OCI-LY1 (cell line): ENCODE measurements around the gene COP1.
"Not testable (repeated sequence)": the region's sequence is repeated elsewhere in the genome, so short reads cannot be mapped to it uniquely, and the experiment has no call there.

Source experiments
- H2AFZ ChIP-seq: fragments of 200-600 bp; sonication (generic), shearing (Covaris generic); 2 replicates; pipeline ENCODE4 v1.6.0; 2014; ENCODE audit warnings: antibody characterized with exemption, mild to moderate bottlenecking, low read length
- H3F3A ChIP-seq: fragments of 200-600 bp; sonication (generic), shearing (Covaris generic); 2 replicates; pipeline ENCODE4 v1.6.0; 2014; ENCODE audit warnings: mild to moderate bottlenecking, antibody characterized with exemption, low read length, moderate library complexity; ENCODE audit not compliant: insufficient read depth
- H3K27ac ChIP-seq: fragments of 200-600 bp; sonication (generic); 2 replicates; pipeline ENCODE4 v1.5.1; 2014; ENCODE audit warnings: low read length, mixed run types, mild to moderate bottlenecking, low read depth; ENCODE audit not compliant: poor library complexity, severe bottlenecking
- H3K27me3 ChIP-seq: fragments of 200-600 bp; sonication (generic); 2 replicates; pipeline ENCODE4 v1.6.0; 2014; ENCODE audit warnings: antibody characterized with exemption, mild to moderate bottlenecking, low read length, moderate library complexity; ENCODE audit not compliant: insufficient read depth
- H3K36me3 ChIP-seq: fragments of 200-600 bp; sonication (generic); 2 replicates; pipeline ENCODE4 v1.6.1; 2014; ENCODE audit warnings: mild to moderate bottlenecking, antibody characterized with exemption, low read length, moderate library complexity, mixed read lengths; ENCODE audit not compliant: insufficient read depth
- H3K4me1 ChIP-seq: fragments of 200-600 bp; sonication (generic); 2 replicates; pipeline ENCODE4 v1.5.1; 2014; ENCODE audit warnings: mild to moderate bottlenecking, low read length, moderate library complexity; ENCODE audit not compliant: insufficient read depth, severe bottlenecking
- H3K4me2 ChIP-seq: fragments of 200-600 bp; sonication (generic), shearing (Covaris generic); 2 replicates; pipeline ENCODE4 v1.6.1; 2014; ENCODE audit warnings: low read length
- H3K4me3 ChIP-seq: fragments of 200-600 bp; sonication (generic); 2 replicates; pipeline ENCODE4 v1.5.1; 2014; ENCODE audit warnings: low read length, low read depth, mild to moderate bottlenecking, mixed read lengths; ENCODE audit not compliant: poor library complexity, severe bottlenecking
- H3K79me2 ChIP-seq: fragments of 200-600 bp; shearing (Covaris generic); 2 replicates; pipeline ENCODE4 v1.6.1; 2016; ENCODE audit warnings: mixed run types, low read length, mixed read lengths; ENCODE audit not compliant: insufficient read depth
- H3K9ac ChIP-seq: fragments of 200-600 bp; sonication (generic), shearing (Covaris generic); 2 replicates; pipeline ENCODE4 v1.6.1; 2014; ENCODE audit warnings: mild to moderate bottlenecking, low read length, mixed read lengths
- H3K9me2 ChIP-seq: fragments of 200-600 bp; sonication (generic), shearing (Covaris generic); 2 replicates; pipeline ENCODE4 v1.6.1; 2014; ENCODE audit warnings: low read depth, mild to moderate bottlenecking, low read length, mixed read lengths
- H3K9me3 ChIP-seq: fragments of 200-600 bp; shearing (Covaris generic); 2 replicates; pipeline ENCODE4 v1.6.1; 2014; ENCODE audit warnings: low read length, mixed read lengths
- H4K20me1 ChIP-seq: fragments of 200-600 bp; sonication (generic), shearing (Covaris generic); 2 replicates; pipeline ENCODE4 v1.6.0; 2016; ENCODE audit warnings: mild to moderate bottlenecking, low read length; ENCODE audit not compliant: insufficient read depth
- EZH2 ChIP-seq: fragments of 200-600 bp; sonication (generic), shearing (Covaris generic); IDR thresholded peaks from 2 replicates; pipeline ENCODE4 v1.8.0; 2017; ENCODE audit warnings: borderline replicate concordance, mixed run types, mild to moderate bottlenecking, antibody characterized with exemption, low read length, moderate library complexity, mixed read lengths
- TF ChIP-seq, protein P1 (sequence below): fragments of 200-600 bp; sonication (generic), shearing (Covaris generic); IDR thresholded peaks from 2 replicates; pipeline ENCODE4 v1.5.1; 2017; ENCODE audit warnings: mild to moderate bottlenecking, antibody characterized with exemption, low read length, moderate library complexity, mixed read lengths

The COP1 gene

DNA sequence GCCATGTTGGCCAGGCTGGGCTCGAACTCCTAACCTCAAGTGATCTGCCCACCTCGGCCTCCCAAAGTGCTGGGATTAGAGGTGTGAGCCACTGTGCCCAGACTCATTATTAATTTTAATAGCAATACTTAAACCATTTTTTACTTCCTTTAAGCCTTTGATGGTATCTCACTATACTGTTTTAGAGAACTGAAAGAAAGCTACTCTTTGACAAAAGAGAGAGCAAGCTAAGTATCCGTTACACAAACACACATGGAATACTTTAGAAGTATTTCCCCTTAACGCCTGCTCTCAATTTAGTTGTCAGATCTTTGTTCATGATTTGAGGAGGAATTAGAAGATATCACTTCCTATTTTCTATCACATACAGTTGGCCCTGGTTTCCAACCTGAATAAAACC lies 189.4 kb downstream of the COP1 start:
- H3K9me2 ChIP-seq: no peaks in the 10 kb centered on the region
- TF ChIP-seq EZH2: no peak
- TF ChIP-seq, protein P1, sequence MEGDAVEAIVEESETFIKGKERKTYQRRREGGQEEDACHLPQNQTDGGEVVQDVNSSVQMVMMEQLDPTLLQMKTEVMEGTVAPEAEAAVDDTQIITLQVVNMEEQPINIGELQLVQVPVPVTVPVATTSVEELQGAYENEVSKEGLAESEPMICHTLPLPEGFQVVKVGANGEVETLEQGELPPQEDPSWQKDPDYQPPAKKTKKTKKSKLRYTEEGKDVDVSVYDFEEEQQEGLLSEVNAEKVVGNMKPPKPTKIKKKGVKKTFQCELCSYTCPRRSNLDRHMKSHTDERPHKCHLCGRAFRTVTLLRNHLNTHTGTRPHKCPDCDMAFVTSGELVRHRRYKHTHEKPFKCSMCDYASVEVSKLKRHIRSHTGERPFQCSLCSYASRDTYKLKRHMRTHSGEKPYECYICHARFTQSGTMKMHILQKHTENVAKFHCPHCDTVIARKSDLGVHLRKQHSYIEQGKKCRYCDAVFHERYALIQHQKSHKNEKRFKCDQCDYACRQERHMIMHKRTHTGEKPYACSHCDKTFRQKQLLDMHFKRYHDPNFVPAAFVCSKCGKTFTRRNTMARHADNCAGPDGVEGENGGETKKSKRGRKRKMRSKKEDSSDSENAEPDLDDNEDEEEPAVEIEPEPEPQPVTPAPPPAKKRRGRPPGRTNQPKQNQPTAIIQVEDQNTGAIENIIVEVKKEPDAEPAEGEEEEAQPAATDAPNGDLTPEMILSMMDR: no peak
- no peak overlapping the region for H3K9ac ChIP-seq
- no peak overlapping the region for H3K4me2 ChIP-seq
- no peaks in the 10 kb centered on the region for H3F3A ChIP-seq
- H3K36me3 ChIP-seq: peaks cover 17% of the 10 kb centered on the region
- H3K27ac ChIP-seq: no peak overlapping the region
- no peaks in the 10 kb centered on the region for H3K9me3 ChIP-seq
- H2AFZ ChIP-seq: no peak overlapping the region
- H3K4me3 ChIP-seq: no peak overlapping the region
- H3K27me3 ChIP-seq: no peaks in the 10 kb centered on the region
- H3K4me1 ChIP-seq: no peaks in the 10 kb centered on the region
- H3K79me2 ChIP-seq: no peaks in the 10 kb centered on the region
- no peaks in the 10 kb centered on the region for H4K20me1 ChIP-seq

DNA sequence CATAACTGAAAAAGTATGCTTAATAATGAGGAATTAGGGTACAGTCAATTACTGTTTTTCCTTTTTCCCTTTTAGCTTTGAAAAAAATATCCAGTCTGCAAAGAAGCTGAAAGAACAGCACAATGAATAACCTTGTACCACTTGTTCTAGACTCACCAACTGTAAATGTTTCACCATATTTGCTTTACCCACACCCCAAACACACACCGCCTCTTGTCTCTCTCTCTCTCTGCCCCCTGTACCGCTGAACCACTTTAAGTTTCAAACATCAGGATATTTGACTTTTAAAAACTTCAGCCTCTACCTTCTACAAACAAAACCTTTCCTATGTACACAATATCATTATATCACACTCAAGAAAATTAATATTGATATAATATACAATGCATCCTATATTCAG lies 197.1 kb downstream of the COP1 start:
- no peaks in the 10 kb centered on the region for H3K9me2 ChIP-seq
- no peaks in the 10 kb centered on the region for H3K79me2 ChIP-seq
- no peak overlapping the region for H3K27ac ChIP-seq
- H3K4me1 ChIP-seq: no peaks in the 10 kb centered on the region
- TF ChIP-seq, protein P1: no peak
- TF ChIP-seq EZH2: no peak
- no peaks in the 10 kb centered on the region for H3K27me3 ChIP-seq
- no peaks in the 10 kb centered on the region for H4K20me1 ChIP-seq
- no peak overlapping the region for H3K4me2 ChIP-seq
- H3K4me3 ChIP-seq: no peak overlapping the region
- no peak overlapping the region for H2AFZ ChIP-seq
- H3K9ac ChIP-seq: no peak overlapping the region
- H3K36me3 ChIP-seq: peaks cover 27% of the 10 kb centered on the region
- no peaks in the 10 kb centered on the region for H3K9me3 ChIP-seq
- H3F3A ChIP-seq: no peaks in the 10 kb centered on the region

DNA sequence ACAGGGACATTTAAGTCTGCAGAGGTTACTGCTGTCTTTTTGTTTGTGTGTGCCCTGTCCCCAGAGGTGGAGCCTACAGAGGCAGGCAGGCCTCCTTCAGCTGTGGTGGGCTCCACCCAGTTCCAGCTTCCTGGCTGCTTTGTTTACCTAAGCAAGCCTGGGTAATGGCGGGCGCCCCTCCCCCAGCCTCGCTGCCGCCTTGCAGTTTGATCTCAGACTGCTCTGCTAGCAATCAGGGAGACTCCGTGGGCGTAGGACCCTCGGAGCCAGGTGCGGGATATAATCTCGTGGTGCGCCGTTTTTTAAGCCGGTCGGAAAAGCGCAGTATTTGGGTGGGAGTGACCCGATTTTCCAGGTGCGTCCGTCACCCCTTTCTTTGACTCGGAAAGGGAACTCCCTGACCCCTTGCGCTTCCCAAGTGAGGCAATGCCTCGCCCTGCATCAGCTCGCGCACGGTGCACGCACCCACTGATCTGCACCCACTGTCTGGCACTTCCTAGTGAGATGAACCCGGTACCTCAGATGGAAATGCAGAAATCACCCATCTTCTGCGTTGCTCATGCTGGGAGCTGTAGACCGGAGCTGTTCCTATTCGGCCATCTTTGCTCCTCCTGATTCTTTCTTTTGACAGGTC lies 199.2 kb downstream of the COP1 start:
- not testable (repeated sequence) for H3K4me1 ChIP-seq, H3K9ac ChIP-seq, H2AFZ ChIP-seq

DNA sequence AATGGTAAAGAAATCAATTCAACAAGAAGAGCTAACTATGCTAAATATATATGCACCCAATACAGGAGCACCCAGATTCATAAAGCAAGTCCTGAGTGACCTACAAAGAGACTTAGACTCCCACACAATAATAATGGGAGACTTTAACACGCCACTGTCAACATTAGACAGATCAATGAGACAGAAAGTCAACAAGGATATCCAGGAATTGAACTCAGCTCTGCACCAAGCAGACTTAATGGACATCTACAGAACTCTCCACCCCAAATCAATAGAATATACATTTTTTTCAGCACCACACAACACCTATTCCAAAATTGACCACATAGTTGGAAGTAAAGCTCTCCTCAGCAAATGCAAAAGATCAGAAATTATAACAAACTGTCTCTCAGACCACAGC lies 212.4 kb downstream of the COP1 start:
- H3K9me3 ChIP-seq, H3K27ac ChIP-seq, H3K4me1 ChIP-seq, H3K4me3 ChIP-seq, H3K27me3 ChIP-seq, H2AFZ ChIP-seq, H3K36me3 ChIP-seq, H3K79me2 ChIP-seq, H3K4me2 ChIP-seq, H3F3A ChIP-seq, H4K20me1 ChIP-seq, H3K9me2 ChIP-seq, H3K9ac ChIP-seq: not testable (repeated sequence)

More for the DNA sequence above, 199.2 kb downstream of the COP1 start:
- H3K9me2 ChIP-seq, H3F3A ChIP-seq, H3K79me2 ChIP-seq, H3K27me3 ChIP-seq, H4K20me1 ChIP-seq, H3K4me3 ChIP-seq, H3K27ac ChIP-seq, H3K4me2 ChIP-seq, H3K9me3 ChIP-seq: not testable (repeated sequence)
- peaks cover 26% of the 10 kb centered on the region for H3K36me3 ChIP-seq

DNA sequence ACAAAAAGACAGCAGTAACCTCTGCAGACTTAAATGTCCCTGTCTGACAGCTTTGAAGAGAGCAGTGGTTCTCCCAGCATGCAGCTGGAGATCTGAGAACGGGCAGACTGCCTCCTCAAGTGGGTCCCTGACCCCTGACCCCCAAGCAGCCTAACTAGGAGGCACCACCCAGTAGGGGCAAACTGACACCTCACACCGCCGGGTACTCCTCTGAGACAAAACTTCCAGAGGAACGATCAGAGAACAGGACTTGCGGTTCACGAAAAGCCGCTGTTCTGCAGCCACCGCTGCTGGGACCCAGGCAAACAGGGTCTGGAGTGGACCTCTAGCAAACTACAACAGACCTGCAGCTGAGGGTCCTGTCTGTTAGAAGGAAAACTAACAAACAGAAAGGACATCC lies 214.3 kb downstream of the COP1 start:
- H3K4me3 ChIP-seq, H4K20me1 ChIP-seq, H3K4me1 ChIP-seq, H3K27me3 ChIP-seq, H3F3A ChIP-seq, H3K9me2 ChIP-seq, H3K27ac ChIP-seq, H3K9me3 ChIP-seq, H3K79me2 ChIP-seq, H2AFZ ChIP-seq, H3K4me2 ChIP-seq, H3K9ac ChIP-seq: not testable (repeated sequence)
- H3K36me3 ChIP-seq: peaks cover 17% of the 10 kb centered on the region

DNA sequence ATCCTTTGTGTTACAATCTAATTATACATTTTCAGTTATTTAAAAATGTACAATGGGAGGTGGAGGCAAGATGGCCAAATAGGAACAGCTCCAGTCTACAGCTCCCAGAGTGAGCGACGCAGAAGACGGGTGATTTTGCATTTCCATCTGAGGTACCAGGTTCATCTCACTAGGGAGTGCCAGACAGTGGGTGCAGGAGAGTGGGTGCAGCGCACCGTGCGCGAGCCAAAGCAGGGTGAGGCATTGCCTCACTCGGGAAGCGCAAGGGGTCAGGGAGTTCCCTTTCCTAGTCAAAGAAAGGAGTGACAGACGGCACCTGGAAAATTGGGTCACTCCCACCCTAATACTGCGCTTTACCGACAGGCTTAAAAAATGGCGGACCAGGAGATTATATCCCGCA lies 214.9 kb downstream of the COP1 start:
- H3K4me1 ChIP-seq, H2AFZ ChIP-seq, H3K9ac ChIP-seq, H3K27me3 ChIP-seq, H3K9me2 ChIP-seq, H3K4me2 ChIP-seq, H3K79me2 ChIP-seq, H4K20me1 ChIP-seq, H3K4me3 ChIP-seq, H3K27ac ChIP-seq, H3F3A ChIP-seq, H3K9me3 ChIP-seq: not testable (repeated sequence)
- H3K36me3 ChIP-seq: peaks cover 23% of the 10 kb centered on the region
